NK-92 treated with Interleukin-12 subunit alpha and Interleukin-12 subunit beta, amount 100 ng/mL, for 24 hours (cell line): ENCODE measurements around the gene GZF1.

ENCODE experiments used
- DNase-seq: peaks from one replicate; lab custom pipeline; 2025; lab: John Stamatoyannopoulos, UW

Gene GZF1

GRCh38 chr20:23407781-23408464 is 45.9 kb downstream of the GZF1 start:
- no peak for DNase-seq

DNA sequence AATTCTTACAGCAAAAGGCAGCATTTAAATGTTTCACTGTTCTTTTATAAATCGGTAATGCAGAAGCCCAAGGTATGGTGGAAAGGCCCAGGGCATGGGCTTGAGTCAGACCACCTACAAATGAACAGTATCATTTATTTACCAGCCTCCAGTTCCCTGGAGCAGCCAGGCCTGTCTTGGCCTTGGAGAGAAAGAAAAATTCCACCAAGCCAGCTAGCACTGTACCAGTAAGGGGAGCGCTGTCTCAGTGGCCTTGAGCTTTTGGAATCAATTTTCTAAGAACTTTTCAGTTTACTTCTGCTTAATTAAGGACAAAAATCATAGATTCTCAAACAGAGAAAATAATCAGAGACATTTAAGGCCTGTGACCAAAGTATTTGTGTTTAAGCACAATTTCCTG is 47.0 kb downstream of the GZF1 start:
- DNase-seq, result no peak

GRCh38 chr20:23409800-23410199 is 47.8 kb downstream of the GZF1 start:
- no peak for DNase-seq

- no peak for DNase-seq
Measured at GRCh38 chr20:23410916-23411695, 49.1 kb downstream of the GZF1 start.

DNA sequence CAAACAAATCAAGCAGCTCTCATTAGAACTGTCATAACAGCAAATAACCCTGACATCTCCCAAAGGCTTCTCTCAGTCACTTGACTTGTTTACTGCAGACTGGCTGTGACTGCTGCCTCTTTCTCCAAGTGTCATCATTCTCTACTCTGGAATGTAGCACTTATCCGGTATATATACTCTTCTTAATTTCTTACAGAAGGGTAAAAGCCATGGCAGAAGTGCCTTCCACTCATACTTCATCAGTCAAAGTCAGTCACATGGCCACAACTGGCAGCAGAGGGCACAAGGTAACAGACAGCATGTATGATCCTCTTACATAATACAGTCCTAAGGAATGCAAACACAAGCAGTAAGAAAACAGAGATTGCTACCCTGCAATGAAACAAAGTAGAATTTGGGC is 50.0 kb downstream of the GZF1 start:
- DNase-seq, result no peak

DNA sequence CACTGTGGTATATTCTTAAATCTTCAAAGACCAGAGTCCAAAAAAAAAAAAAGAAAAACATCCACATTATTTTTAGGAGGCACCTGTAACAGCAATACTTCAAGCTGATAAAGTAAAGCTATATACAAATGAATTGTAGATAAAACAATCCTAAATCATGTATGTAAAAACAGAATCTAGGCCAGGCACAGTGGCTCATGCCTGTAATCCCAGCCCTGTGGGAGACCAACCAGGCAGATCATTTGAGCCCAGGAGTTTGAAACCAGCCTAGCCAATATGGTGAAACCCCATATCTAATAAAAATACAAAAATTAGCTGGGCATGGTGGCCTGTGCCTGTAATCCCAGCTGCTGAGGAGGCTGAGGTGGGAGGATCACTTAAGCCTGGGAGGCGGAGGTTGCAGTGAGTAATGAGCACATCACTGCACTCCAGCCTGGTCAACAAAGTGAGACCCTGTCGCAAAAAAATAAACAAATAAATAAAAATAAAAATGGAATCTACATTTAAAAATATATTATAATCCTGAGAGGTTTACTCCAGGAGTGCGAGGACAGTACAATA is 52.0 kb downstream of the GZF1 start:
- no peak for DNase-seq

DNA sequence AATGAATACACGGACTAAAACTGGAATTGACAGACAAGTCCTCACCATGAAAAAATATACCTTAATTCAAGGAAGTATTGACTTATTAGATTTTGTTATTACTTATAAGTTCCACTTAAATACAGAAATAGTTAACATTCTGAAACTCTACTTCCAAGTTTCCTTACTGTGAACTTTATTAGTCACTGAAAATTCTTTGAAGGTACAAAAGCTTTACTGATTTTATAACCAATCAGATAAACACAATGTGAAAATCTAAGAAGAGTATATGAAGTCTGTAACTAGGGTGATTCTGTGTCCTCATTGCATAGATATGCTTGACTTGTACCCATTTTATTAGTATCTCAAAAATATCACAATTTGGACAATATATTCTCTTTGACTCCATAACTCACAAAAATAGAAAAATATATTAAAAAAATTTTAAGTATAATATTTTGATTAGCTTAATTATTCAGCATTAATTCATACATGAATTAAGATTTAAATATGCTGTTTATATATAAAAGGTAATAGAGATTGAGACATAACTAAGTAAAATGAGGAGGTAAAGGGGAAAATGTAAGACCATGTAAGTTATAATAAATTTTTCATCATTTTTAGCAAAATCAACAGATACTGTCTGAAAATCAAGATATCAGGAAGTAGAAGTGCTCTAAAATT is 52.7 kb downstream of the GZF1 start:
- DNase-seq, result no peak

GRCh38 chr20:23415555-23415954 is 53.6 kb downstream of the GZF1 start:
- DNase-seq, result no peak

GRCh38 chr20:23415959-23416583 is 54.1 kb downstream of the GZF1 start:
- DNase-seq, result peak; percentile 56

DNA sequence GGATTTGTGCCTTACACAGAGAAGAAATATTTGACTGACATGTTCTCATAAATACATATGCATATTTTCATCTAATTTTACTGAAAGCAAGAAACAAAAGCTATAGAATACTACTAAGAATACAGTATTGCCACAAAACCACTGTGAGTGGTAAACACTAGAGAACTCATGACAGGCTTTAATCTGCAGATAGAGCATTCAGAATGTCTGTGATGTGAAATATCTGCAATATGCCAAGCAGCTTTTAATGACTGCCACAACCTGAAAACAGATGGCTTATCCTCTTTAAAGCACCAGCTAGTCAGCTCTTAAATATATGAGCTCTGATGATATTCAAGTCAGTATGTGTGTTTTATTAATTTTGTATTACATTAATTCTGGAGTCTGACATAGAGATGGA is 55.9 kb downstream of the GZF1 start:
- no peak for DNase-seq

DNA sequence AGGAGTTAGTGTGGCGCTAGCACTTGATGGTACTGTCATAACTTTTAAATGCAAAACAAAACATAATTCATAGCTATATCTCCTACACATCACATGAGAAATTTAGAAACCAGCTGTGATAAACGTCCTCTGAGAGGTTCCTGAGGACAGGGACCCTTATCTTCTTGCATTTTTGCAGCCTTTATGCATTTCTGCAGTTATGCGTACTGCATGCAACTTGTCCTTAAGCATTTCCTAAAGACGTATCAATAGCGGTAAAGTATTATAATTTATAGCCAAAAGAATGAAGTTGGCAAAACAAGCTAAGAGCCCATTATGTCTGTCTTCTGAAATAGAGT is 57.6 kb downstream of the GZF1 start:
- DNase-seq, result no peak

DNA sequence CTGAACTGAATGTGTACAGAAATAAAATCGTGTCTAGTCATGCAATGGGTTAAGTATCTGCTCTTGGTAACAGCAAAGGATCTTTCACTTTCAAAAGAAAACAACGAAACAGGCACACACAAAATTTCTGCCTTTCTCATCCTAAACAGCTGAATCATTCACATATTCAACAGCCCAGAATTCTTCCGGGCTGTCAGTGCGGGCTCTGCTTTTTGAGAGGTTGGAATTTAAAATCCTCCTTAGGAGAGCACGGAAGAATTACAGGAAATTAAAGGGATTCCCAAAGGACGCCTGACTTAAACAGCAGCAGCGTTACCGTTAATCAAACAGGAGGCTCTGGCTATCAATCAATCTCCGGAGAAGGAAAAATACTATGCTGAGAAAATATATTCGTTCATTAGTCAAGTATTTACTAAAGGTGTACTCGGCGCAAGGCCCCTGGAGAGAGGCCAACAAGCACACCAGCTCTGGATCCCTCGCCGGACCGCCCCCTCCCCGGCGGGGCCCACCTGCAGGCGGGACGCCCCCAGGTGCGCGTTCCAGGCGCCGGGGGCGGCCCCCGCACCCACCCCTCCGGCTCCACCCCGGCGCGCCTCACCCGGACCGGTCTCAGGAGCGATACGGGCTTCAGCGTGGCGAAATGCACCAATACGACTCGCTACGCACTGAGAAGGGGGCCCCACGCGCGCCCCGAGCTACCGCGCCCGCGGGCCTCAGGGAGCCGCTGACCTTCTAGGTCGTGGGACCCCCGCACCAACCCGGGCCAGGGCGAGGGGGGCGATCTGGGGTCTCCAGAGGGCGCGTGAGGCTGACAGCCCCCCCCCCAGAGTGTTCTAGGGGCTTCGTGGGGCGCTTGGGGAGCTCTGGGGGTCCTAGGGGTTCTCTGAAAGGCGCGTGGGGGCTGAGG is 58.3 kb downstream of the GZF1 start:
- DNase-seq, result no peak

DNA sequence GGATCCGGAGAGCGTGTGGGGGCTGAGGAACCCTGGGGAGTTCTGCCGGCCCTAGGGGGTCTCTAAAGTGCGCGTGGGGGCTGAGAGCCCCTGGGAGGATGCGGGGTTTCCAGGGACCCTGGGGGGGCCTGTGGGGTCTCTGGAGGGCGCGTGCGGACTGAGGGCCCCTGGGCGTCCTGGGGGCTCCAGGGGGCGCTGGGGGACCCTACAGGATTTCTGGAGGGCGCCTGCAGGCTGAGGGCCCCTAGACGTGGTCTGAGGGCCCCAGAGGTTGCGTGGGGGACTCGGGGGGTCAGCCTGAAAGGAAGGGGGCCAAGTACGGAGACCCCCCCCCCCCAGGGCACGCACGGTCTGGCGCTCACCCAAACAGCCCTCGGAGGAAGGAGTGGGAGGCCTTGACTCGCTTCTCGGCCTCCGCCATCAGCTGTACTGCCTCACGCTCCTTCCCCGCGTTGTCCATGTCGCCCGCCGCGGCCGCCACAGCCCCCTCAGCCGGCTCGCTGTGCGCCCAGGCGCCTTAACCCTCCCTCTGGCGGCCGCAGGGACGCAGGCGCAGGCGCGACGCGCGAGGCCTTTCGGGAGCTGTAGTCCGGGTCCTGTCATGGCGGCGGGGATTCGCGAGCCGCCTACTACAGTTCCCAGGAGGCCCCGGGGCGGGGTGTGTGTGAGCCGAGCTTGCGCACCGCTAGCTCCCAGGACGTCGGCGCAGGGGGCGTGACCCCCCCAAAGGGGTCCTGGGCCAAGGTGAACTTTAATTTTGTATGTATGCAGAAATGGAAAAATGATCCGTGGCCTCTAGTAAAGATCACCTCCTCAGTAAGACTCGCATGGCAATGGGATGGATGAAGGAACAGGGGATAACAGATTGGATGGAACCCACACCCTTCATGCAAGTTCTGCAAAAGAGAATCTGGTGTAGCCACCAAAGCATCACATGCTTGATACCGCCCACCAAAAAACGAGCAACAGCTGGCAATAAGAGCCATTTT is 59.3 kb downstream of the GZF1 start, which contains the start of gene NAPB:
Gene NAPB (minus strand): TSS at position 546 of the 989 bp plus-strand sequence. CDS start 86 bp downstream, at position 460.
- DNase-seq, result peak; percentile 95
